HG03378 (cell line): ENCODE measurements around the gene SPATA31A7.
"Not testable (repeated sequence)": the region's sequence is repeated elsewhere in the genome, so short reads cannot be mapped to it uniquely, and the experiment has no call there.

Source experiments
- ATAC-seq: cut with Tn5 transposase; IDR thresholded peaks from one replicate; pipeline ENCODE4 v1.9.1; 2021; ENCODE audit warnings: mild to moderate bottlenecking, moderate library complexity; ENCODE audit not compliant: unreplicated experiment

The SPATA31A7 gene

DNA sequence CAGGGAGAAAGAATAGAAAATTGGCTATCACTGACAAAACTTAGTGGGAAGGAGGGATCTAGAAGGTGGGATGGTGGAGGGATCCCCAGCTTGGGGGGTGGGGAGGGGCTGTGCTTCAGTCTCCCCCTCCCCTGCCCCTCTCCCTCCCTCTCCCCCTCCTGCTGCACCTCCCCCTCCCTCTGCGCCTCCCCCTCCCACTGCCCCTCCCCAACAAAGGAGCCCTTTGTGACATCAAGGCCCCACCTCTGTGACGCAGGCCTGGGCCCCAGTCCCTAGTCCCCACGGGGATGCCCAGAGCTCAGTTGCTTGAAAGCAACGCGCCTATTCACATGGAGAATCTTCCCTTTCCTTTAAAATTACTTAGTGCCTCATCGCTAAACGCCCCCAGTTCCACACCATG is at the start of gene SPATA31A7:
Gene SPATA31A7 (plus strand): TSS at position 301 of the 400 bp plus-strand sequence. CDS start 29 bp downstream, at position 330.
- ATAC-seq, result not testable (repeated sequence)

- not testable (repeated sequence) for ATAC-seq
These were observed 36.6 kb downstream of the SPATA31A7 start for GRCh38 chr9:61226438-61226837.
